HCT116 (cell line): ENCODE data around the gene CNTN4. TPM values are rescaled to one million over a fixed set of nuclear protein-coding genes. Genes with fewer than 3 reads are reported as not detected.

ENCODE experiments used
- ATAC-seq: fragments of 200-7000 bp; cut with Tn5 transposase; 2 replicates; pipeline ENCODE4 v1.9.1; 2020; ENCODE audit warnings: mild to moderate bottlenecking, moderate library complexity
- BruUV-seq: library from RNA; stranded (reverse); fragments of 400-500 nt; replicated peaks from 2 replicates; lab custom pipeline; 2021; lab: Mats Ljungman, UMichigan
- CTCF ChIA-PET: fragments of 300-600 bp; sonication (Branson Sonifier 250); formaldehyde crosslinking; loops from one replicate; lab custom pipeline; 2021; ENCODE audit warnings: antibody characterized with exemption; lab: Charles Lee
- POLR2A ChIA-PET: fragments of 300-600, 350-600 bp; sonication (Branson Sonifier 250); formaldehyde crosslinking; loops from one replicate; lab custom pipeline; 2021; ENCODE audit warnings: antibody characterized with exemption; lab: Charles Lee
- RAD21 ChIA-PET, 2 experiments: fragments of 300-600 bp; sonication (Branson Sonifier 250); formaldehyde crosslinking; loops; one replicate each; lab custom pipeline; 2023; ENCODE audit warnings: low total read pairs in 2 of 2; ENCODE audit not compliant: uncharacterized antibody in 2 of 2, unreplicated experiment in 2 of 2, low non-redundant PET in 1 of 2; lab: Charles Lee
- DNase-seq: peaks from one replicate; pipeline ENCODE4 v3.0.0-alpha.2; 2010; ENCODE audit warnings: low read depth, low spot score
- H2AFZ ChIP-seq: fragments of 200-600 bp; shearing (Covaris generic), sonication (generic); 2 replicates; pipeline ENCODE4 v1.6.1; 2017; ENCODE audit warnings: low read depth, mixed run types, mixed read lengths, antibody characterized with exemption, low read length; ENCODE audit not compliant: poor library complexity, severe bottlenecking
- H3K27ac ChIP-seq: 2 replicates; pipeline ENCODE4 v1.5.1; 2012; ENCODE audit warnings: low read depth, low read length
- H3K27me3 ChIP-seq: fragments of 200-600 bp; sonication (generic); 2 replicates; pipeline ENCODE4 v1.6.1; 2016; ENCODE audit warnings: mixed run types, low read length, mixed read lengths; ENCODE audit not compliant: insufficient read depth
- H3K36me3 ChIP-seq, 2 experiments: fragments of 200-500 bp in 1 of 2; fragments of 200-600 bp in 1 of 2; sonication (Bioruptor generic) in 1 of 2; sonication (generic) in 1 of 2; 2 replicates each; pipeline versions ENCODE4 v1.5.1 to v1.6.1; 2014 to 2016; ENCODE audit warnings: low read length in 2 of 2, inconsistent platforms in 1 of 2, mixed read lengths in 1 of 2, mixed run types in 1 of 2; ENCODE audit not compliant: insufficient read depth in 2 of 2, control insufficient read depth in 1 of 2
- H3K4me1 ChIP-seq, 2 experiments: fragments of 200-600 bp in 1 of 2; sonication (generic) in 1 of 2; 2 replicates each; pipeline versions ENCODE4 v1.5.1 to v1.6.1; 2012 to 2017; ENCODE audit warnings: low read length in 2 of 2, inconsistent platforms in 1 of 2, mild to moderate bottlenecking in 1 of 2, mixed read lengths in 1 of 2, mixed run types in 1 of 2, moderate library complexity in 1 of 2; ENCODE audit not compliant: insufficient read depth in 2 of 2, control insufficient read depth in 1 of 2
- H3K4me2 ChIP-seq: fragments of 200-600 bp; sonication (generic); 2 replicates; pipeline ENCODE4 v1.6.1; 2017; ENCODE audit warnings: mixed run types, low read length, mixed read lengths
- H3K4me3 ChIP-seq, 2 experiments: fragments of 200-600 bp in 1 of 2; sonication (generic) in 1 of 2; replicated peaks in 1 of 2; 2 replicates each; pipeline ENCODE4 v1.5.1; 2011 to 2016; ENCODE audit warnings: low read length in 2 of 2, control low read depth in 1 of 2, low read depth in 1 of 2, mild to moderate bottlenecking in 1 of 2, mixed read lengths in 1 of 2, mixed run types in 1 of 2
- H3K79me2 ChIP-seq: fragments of 200-600 bp; sonication (generic); 2 replicates; pipeline ENCODE4 v1.6.1; 2017; ENCODE audit warnings: mild to moderate bottlenecking, mixed run types, low read length, moderate library complexity, mixed read lengths; ENCODE audit not compliant: insufficient read depth
- H3K9ac ChIP-seq: fragments of 200-600 bp; sonication (generic); 2 replicates; pipeline ENCODE4 v1.6.1; 2016; ENCODE audit warnings: low read length, mixed read lengths
- H3K9me2 ChIP-seq: fragments of 200-600 bp; sonication (generic), shearing (Covaris generic); 2 replicates; pipeline ENCODE4 v1.6.1; 2017; ENCODE audit warnings: mixed run types, mild to moderate bottlenecking, moderate library complexity; ENCODE audit not compliant: insufficient read depth
- H3K9me3 ChIP-seq, 2 experiments: fragments of 200-500 bp in 1 of 2; fragments of 200-600 bp in 1 of 2; sonication (Bioruptor generic) in 1 of 2; sonication (generic) in 1 of 2; 2 replicates each; pipeline ENCODE4 v1.6.1; 2014 to 2017; ENCODE audit warnings: low read length in 2 of 2, mixed read lengths in 2 of 2, inconsistent platforms in 1 of 2, low read depth in 1 of 2, mild to moderate bottlenecking in 1 of 2, mixed run types in 1 of 2, moderate library complexity in 1 of 2; ENCODE audit not compliant: control insufficient read depth in 1 of 2, insufficient read depth in 1 of 2
- H4K20me1 ChIP-seq: fragments of 200-600 bp; sonication (generic), shearing (Covaris generic); 2 replicates; pipeline ENCODE4 v1.6.1; 2017; ENCODE audit warnings: mixed run types, mild to moderate bottlenecking, moderate library complexity; ENCODE audit not compliant: insufficient read depth
- EGR1 ChIP-seq: IDR thresholded peaks from 2 replicates; pipeline ENCODE4 v1.6.1; 2012; ENCODE audit warnings: low read depth
- FOSL1 ChIP-seq: IDR thresholded peaks from 2 replicates; pipeline ENCODE4 v1.6.1; 2012; ENCODE audit warnings: low read depth
- RAD21 ChIP-seq: IDR thresholded peaks from 2 replicates; pipeline ENCODE4 v1.6.1; 2012; ENCODE audit warnings: low read depth, mild to moderate bottlenecking
- SRF ChIP-seq: IDR thresholded peaks from 2 replicates; pipeline ENCODE4 v1.6.1; 2012; ENCODE audit warnings: low read depth
- TCF7L2 ChIP-seq: IDR thresholded peaks from 2 replicates; pipeline ENCODE4 v1.7.0; 2011; ENCODE audit warnings: borderline replicate concordance, inconsistent platforms; ENCODE audit not compliant: insufficient read depth, insufficient read length; ENCODE audit errors: extremely low read depth
- ZBTB33 ChIP-seq: IDR thresholded peaks from 2 replicates; pipeline ENCODE4 v1.6.1; 2011; ENCODE audit warnings: mild to moderate bottlenecking, low read length, moderate library complexity; ENCODE audit not compliant: insufficient replicate concordance; ENCODE audit errors: extremely low read depth
- intact Hi-C: fragments of 100-400 bp; cut with micrococcal nuclease; formaldehyde crosslinking; loops from 2 replicates; pipeline ENCODE4 v1.10.0; 2022
- total RNA-seq: library from RNA; stranded (reverse); gene quantifications from one replicate; pipeline ENCODE4 v1.2.1, GENCODE V29; 2021; ENCODE audit not compliant: unreplicated experiment
- TF ChIP-seq, protein P1 (sequence below): IDR thresholded peaks from 2 replicates; pipeline ENCODE4 v1.6.1; 2012
- TF ChIP-seq, protein P2 (sequence below): IDR thresholded peaks from 2 replicates; pipeline ENCODE4 v1.6.1; 2012; ENCODE audit warnings: low read depth

CNTN4 gene
- total RNA-seq, 1 experiment from 2014 or later: not detected

GRCh38 chr3:3084890-3085289 lies 986.2 kb downstream of the CNTN4 start:
- H3K4me2 ChIP-seq: no peak overlapping the region
- no peaks in the 10 kb centered on the region for H3K79me2 ChIP-seq
- H3K9ac ChIP-seq: no peak overlapping the region
- no peak overlapping the region for H2AFZ ChIP-seq
- RAD21 ChIA-PET: no interaction called here
- no peaks in the 10 kb centered on the region for H4K20me1 ChIP-seq
- DNase-seq (no peak), ATAC-seq (no peak)
- H3K27me3 ChIP-seq: peaks cover 17% of the 10 kb centered on the region
- H3K9me2 ChIP-seq: no peaks in the 10 kb centered on the region
- no TSS peak for BruUV-seq
- no peak overlapping the region for H3K4me3 ChIP-seq
- intact Hi-C loops: no loop called here
- no peaks in the 10 kb centered on the region for H3K36me3 ChIP-seq
- POLR2A ChIA-PET: no interaction called here
- H3K9me3 ChIP-seq: no peaks in the 10 kb centered on the region
- H3K4me1 ChIP-seq: no peaks in the 10 kb centered on the region
- no peak for TF ChIP-seq ZBTB33
- TF ChIP-seq, protein P1, sequence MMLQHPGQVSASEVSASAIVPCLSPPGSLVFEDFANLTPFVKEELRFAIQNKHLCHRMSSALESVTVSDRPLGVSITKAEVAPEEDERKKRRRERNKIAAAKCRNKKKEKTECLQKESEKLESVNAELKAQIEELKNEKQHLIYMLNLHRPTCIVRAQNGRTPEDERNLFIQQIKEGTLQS: no peak
- TF ChIP-seq TCF7L2: no peak
- TF ChIP-seq RAD21: no peak
- no peak for TF ChIP-seq EGR1
- TF ChIP-seq FOSL1: no peak
- TF ChIP-seq SRF: no peak
- TF ChIP-seq, protein P2, sequence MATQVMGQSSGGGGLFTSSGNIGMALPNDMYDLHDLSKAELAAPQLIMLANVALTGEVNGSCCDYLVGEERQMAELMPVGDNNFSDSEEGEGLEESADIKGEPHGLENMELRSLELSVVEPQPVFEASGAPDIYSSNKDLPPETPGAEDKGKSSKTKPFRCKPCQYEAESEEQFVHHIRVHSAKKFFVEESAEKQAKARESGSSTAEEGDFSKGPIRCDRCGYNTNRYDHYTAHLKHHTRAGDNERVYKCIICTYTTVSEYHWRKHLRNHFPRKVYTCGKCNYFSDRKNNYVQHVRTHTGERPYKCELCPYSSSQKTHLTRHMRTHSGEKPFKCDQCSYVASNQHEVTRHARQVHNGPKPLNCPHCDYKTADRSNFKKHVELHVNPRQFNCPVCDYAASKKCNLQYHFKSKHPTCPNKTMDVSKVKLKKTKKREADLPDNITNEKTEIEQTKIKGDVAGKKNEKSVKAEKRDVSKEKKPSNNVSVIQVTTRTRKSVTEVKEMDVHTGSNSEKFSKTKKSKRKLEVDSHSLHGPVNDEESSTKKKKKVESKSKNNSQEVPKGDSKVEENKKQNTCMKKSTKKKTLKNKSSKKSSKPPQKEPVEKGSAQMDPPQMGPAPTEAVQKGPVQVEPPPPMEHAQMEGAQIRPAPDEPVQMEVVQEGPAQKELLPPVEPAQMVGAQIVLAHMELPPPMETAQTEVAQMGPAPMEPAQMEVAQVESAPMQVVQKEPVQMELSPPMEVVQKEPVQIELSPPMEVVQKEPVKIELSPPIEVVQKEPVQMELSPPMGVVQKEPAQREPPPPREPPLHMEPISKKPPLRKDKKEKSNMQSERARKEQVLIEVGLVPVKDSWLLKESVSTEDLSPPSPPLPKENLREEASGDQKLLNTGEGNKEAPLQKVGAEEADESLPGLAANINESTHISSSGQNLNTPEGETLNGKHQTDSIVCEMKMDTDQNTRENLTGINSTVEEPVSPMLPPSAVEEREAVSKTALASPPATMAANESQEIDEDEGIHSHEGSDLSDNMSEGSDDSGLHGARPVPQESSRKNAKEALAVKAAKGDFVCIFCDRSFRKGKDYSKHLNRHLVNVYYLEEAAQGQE: no peak
- no peak overlapping the region for H3K27ac ChIP-seq
- CTCF ChIA-PET: no interaction called here
